GM12891 (cell line): Measurements from ENCODE around the gene EIF1AD.

Source experiments
- POLR2A ChIP-seq: IDR thresholded peaks from 2 replicates; pipeline ENCODE4 v1.6.1; 2011; ENCODE audit warnings: low read depth, low read length, control low read depth
- POLR2AphosphoS5 ChIP-seq: IDR thresholded peaks from 2 replicates; pipeline ENCODE4 v1.6.1; 2011; ENCODE audit warnings: low read depth, low read length, control low read depth
- POU2F2 ChIP-seq: IDR thresholded peaks from 2 replicates; pipeline ENCODE4 v1.6.1; 2011; ENCODE audit warnings: low read depth, mild to moderate bottlenecking, control low read depth, low read length, moderate library complexity
- TAF1 ChIP-seq: IDR thresholded peaks from 2 replicates; pipeline ENCODE4 v1.6.1; 2011; ENCODE audit warnings: low read depth, low read length, control low read depth

DNA sequence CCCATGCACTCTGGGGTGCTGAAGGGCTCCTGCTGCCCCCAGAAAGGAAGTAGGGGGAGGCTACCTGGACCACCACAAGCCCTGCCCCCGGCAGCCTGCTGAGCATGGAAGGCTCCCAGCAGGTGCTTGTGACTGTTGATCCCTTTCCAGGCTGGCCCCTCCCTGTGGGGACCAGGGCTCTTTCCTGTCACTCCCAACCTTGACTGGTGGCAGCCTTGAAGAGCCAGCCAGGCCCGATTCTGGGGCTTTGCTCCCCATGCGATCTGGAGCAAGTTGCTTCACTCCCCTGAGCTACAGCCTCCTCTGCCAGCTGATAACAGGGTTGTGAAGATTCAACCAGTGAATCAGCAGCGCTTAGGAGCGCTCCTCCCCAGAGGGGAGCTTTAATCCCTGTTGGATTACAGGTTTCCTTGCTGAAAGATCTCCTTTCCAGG, 5.3 kb upstream of the EIF1AD start:
- TF ChIP-seq POLR2A (no peak), POLR2AphosphoS5 (no peak), TAF1 (no peak), POU2F2 (no peak)
